Measurements from ENCODE around the gene APOA1.
"Not testable (repeated sequence)": the region's sequence is repeated elsewhere in the genome, so short reads cannot be mapped to it uniquely, and the experiment has no call there.

APOA1 gene

DNA sequence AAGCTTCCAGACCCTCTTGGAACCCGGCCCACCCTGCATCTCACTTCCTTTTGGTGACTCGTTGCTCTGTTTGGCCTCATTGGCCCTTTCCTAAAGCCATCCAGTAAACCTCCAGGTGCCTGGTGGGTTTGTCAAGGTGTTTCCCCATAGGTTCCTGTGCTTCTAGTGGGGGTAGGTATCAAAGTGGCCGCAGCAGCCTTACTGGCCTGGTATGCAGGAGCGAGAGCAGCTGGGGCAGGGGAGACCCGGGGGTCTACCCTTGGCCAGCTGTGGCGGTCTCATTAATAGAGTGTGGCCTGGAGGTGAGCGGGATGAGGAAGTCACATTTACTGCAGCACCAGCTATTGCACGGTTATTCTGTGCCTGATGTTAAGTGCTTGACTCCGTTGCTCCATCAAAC, 18.4 kb downstream of the APOA1 start:
- DNase-seq (ENCODE audit: low spot score): no peak
- no peak for FAIRE-seq

DNA sequence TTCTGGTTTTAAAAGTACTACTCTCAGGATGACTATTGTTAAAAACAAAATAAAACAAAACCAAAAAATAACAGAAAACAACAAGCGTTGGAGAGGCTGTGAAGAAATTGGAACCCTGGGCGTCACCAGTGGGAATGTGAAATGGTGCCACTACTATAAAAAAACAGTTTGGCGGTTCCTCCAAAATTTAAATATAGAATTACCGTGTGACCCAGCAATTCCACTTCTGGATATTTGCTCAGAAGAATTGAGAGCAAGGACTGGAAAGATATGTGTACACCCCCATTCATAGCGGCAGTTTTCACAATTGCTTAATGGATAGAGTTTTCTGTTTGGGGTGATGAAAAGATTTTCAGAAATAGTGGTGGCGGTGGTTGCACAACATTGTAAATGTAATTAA, 22.9 kb downstream of the APOA1 start:
- DNase-seq (ENCODE audit: low spot score): no peak
- FAIRE-seq: no peak

DNA sequence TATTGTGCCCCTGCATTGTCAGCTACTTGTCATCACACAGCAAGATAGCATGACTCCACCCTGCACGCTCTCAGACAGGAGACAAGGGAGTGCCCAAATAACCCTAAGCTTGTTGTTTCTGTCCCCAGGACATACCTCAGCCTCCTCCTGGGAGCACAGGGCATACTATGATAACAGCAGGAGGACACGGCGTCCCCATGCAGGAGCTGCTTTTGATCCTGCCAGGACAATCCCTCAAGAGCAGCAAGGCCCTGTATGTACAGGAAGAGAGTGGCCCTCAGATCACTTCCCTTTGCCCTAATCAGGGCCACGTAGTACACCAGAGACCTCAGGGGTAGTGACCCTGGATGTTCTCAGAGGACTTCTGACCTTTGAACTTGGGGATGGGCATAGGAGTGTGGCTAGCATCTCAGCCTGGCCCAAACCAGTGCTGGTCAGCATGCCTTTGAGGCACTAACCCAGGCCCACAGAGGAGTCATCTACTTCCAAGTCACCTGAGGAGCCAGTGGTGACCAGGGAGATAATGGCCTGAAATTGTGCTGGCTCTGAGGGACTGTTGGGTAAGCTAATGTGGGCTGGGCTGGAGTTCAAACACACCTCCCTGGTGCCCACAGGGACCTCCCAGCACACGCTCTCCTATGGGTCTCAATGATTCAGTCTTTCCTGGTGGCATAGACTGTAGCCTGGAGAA, 23.5 kb downstream of the APOA1 start:
- DNase-seq (ENCODE audit: low spot score) (no peak), FAIRE-seq (no peak)

GRCh38 chr11:116813170-116813569, 24.3 kb downstream of the APOA1 start:
- DNase-seq (ENCODE audit: low spot score): no peak
- FAIRE-seq: no peak

DNA sequence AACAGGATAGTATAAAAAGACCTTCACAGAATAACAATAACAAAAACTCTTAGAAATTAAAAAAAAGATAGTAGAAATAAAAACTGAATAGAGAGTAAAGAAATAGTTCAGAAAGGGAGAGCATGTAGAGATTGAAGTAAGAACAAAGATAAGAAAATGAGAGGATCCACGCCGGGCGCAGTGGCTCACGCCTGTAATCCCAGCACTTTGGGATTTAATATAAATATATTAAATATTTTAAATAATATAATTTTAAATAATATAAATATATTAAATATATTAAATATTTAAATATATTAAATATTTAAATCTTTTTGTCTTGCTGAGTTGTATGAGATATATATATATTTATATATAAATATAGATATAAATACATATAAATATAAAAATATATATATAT, 25.3 kb downstream of the APOA1 start:
- DNase-seq (ENCODE audit: low spot score) (no peak), FAIRE-seq (no peak)

DNA sequence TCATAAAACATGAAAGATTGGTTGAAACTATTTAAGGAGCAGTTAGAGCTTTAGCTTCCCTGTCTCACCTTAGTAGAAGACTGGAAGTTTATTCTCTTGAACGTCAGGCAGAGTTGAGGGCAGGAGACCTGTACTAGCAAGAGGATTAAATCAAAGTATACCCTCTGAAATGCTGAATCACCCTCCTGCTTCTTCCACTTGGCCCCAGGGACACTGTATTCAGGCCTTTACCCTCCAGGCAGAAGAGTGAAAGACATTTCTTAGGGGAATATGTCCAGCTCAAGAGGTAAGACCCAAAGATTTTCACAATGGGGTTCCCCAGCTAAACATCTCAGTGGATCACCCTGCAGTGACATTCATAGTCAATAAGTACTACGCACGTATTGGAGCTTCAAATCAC, 26.2 kb downstream of the APOA1 start:
- no peak for DNase-seq (ENCODE audit: low spot score)
- FAIRE-seq: no peak

GRCh38 chr11:116808262-116809175, 28.9 kb downstream of the APOA1 start:
- no peak for DNase-seq (ENCODE audit: low spot score)
- no peak for FAIRE-seq

GRCh38 chr11:116807601-116808261, 29.7 kb downstream of the APOA1 start:
- no peak for DNase-seq (ENCODE audit: low spot score)
- no peak for FAIRE-seq

- DNase-seq (ENCODE audit: low spot score): no peak
- no peak for FAIRE-seq
Observed at GRCh38 chr11:116804001-116804400, 33.4 kb downstream of the APOA1 start.

- not testable (repeated sequence) for FAIRE-seq; DNase-seq (ENCODE audit: low spot score)
Observed at GRCh38 chr11:116801662-116802061, 35.8 kb downstream of the APOA1 start.

DNA sequence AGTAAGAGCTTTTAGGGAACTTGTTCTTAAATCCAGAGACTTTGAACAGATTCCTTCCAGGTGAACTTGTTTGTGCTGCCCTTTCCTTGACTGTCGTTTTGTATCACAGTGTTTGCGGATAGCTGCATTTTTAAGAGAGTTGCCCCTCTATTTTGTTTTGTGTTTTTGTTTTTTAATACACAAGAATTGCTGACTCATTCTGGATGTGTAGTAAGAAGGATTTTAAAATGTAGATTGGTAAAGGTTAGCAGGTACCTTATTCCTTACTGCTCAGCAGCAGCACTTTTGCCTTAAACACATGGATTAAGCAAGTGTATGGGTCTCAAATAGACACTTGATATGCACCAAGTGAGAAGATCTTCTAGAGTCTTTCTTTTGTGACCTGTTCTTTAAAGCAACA, 36.8 kb downstream of the APOA1 start:
- no peak for DNase-seq (ENCODE audit: low spot score)
- FAIRE-seq: no peak

DNA sequence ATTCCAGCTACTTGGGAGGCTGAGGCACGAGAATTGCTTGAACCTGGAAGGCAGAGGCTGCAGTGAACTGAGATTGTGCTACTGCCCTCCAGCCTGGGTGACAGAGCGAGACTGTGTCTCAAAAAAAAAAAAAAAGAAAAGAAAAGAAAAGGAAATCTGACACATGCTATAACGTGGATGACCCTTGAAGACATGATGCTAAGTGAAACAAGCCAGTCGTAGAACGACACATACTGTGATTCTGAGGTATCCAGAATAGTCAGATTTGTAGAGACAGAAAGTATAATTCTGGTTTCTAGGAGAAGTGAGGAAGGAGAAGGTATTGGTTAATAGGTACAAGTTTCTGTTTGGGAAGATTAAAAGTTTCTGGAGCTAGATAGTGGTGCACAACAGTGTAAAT, 39.1 kb downstream of the APOA1 start:
- FAIRE-seq: no peak

DNA sequence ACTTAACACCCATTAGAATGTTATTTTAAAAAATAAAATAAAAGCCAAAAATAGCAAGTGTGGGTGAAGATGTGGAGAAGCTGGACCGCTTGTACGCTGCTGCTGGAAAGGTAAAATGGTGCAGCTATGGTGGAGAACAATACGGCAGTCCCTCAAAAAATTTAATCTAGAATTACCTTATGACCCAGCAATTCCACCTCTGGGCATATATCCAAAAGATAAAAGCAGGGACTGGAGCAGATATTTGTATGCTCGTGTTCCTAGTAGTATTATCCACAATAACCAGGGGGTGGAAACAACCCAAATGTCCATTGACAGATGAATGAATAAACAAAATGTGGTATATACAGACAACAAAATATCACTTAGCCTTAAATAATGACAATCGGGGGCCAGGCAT, 39.6 kb downstream of the APOA1 start:
- DNase-seq (ENCODE audit: low spot score) (no peak), FAIRE-seq (no peak)

More for the DNA sequence above, 39.1 kb downstream of the APOA1 start:
- DNase-seq (ENCODE audit: low spot score): no peak

GRCh38 chr11:116796548-116796947, 40.9 kb downstream of the APOA1 start:
- DNase-seq (ENCODE audit: low spot score): no peak
- no peak for FAIRE-seq

DNA sequence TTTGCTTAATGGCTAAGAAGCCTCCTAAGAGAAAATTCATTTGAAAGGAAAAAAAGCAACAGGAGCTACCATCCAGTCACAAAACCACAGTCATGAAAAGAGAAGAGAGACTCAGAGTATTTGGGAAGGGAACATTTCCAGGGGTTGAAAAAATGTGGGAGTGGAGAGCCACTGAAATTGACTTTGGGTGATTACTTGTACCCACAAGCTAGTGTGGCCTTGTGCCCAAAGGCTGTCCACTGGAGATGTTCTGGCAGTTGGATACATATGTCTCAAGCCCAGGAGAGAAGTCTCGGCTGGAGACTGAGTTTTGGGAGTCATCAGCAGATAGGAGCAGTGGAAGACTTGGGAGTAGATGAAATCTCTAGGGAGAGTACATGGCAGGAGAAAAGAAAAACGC, 42.6 kb downstream of the APOA1 start:
- no peak for DNase-seq (ENCODE audit: low spot score)
- FAIRE-seq: no peak

DNA sequence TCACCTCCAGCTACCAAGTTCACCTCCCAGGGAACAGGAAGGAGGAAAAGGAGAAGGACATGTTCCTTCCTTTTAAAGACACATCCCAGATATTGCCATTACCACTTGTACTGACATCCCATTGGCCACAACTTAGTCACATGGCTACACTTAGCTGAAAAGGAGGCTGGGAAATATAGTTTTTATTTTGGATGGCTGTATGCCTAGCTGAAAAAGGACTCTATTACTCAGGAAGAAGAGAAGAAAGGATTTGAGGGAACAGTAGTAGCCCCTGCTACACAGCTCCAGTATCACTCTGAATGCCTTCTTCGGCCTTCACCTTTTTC, 43.7 kb downstream of the APOA1 start:
- FAIRE-seq: no peak

DNA sequence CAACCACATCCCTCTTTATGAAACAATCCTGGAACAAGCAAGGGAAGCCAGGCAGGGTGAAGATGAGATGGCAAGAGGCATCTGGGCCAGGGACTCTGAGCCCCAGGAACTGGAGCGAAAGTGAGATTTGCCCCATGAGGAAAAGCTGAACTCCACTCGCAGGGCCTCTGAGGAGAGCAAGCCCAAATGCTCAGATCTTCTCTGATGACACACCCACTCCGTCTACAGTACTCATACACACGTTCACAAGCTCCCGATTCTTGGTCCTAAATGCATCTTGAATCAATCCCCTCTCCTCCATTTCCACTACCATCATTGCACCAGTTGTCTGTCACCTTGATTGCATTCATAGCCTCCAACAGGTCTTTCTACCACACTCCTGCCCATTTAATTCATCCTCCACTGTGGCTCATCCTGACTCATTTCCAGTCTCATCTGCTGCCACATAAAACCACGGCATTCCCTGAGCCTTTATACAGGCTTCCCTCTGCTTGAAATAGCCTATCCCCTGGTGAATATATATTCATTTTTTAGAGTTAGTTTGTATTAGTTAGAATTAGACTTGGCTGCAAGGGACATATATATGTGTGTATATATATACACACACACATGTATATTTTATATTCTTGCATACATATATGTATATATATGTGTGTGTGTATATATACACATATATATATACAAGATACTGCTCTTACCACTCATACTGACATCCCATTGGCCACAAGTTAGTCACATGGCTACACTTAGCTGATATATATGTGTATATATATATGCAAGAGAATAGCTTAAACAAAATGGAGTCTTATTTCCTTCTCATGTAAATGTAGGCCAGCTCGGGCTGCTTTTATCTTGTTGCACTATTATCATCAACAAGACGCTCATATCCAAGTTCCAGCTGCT, 44.3 kb downstream of the APOA1 start:
- FAIRE-seq (no peak), DNase-seq (ENCODE audit: low spot score) (peak; percentile 24)

More for the DNA sequence above, 43.7 kb downstream of the APOA1 start:
- DNase-seq (ENCODE audit: low spot score): no peak

- no peak for FAIRE-seq
- DNase-seq (ENCODE audit: low spot score): no peak
Observed at GRCh38 chr11:116792144-116792868, 45.1 kb downstream of the APOA1 start.

GRCh38 chr11:116791813-116792143, 45.6 kb downstream of the APOA1 start, which contains the start of gene APOA5:
TSS of gene APOA5 (minus strand) at chr11:116791879. CDS start at chr11:116791860, 19 bp downstream.
- FAIRE-seq: no peak
- DNase-seq (ENCODE audit: low spot score): no peak

DNA sequence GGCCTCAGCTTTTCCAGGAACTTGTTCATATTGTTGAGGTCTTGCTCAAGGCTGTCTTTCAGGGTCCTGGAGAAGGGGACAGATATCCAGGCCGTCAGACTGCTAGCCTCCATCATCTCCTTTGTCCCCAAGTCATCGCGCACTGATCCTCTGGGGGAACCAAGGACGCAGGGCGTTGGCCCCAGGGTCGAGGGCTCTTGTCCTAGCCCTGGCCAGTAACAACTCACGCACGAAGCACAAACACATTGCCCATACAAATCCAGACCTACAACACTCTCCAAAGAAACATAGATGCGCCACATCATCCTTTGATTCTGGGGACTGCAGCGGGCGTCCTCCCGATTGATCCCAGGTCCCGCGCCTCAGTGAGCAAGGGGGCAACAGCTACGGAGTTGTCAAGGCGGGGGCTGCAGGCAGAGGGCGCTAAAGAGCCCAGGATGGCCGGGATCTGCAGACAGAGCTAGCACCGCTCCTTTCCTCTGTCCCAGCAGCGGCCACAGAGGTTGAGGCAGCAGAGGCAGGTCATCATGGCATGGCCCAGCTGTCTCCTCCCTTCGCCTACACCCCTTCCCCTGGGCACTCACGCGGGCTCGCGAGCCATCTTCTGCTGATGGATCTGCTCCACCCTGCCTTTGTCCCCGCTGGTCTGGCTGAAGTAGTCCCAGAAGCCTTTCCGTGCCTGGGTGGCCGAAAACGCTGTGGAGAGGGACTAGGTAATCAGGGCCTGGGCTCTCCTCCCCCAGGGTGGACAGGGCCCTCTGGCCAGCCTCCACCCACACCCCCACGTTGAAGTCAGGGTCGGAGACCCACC, 46.2 kb downstream of the APOA1 start:
- FAIRE-seq (no peak), DNase-seq (ENCODE audit: low spot score) (peak; percentile 64)
